Measurements from ENCODE around the gene AHDC1.
A peak's percentile ranks its signal among the peaks of the same experiment; 100 is the strongest.

Gene AHDC1

GRCh38 chr1:27570784-27571183, 33.2 kb downstream of the AHDC1 start:
- H3K4me3 ChIP-seq (replicated peaks in 1 of 2; ENCODE audit: low read depth in 2 of 2, low read length in 2 of 2), result no peak overlapping the region
- DNase-seq (ENCODE audit: low read depth in 2 of 2), result no peak
- no peak for TF ChIP-seq CTCF (IDR thresholded peaks at IDR 0.05; ENCODE audit: low read depth, low read length)

GRCh38 chr1:27570356-27570755, 33.6 kb downstream of the AHDC1 start:
- DNase-seq (ENCODE audit: low read depth in 2 of 2), result no peak
- no peak for TF ChIP-seq CTCF (IDR thresholded peaks at IDR 0.05; ENCODE audit: low read depth, low read length)
- no peak overlapping the region for H3K4me3 ChIP-seq (replicated peaks in 1 of 2; ENCODE audit: low read depth in 2 of 2, low read length in 2 of 2)

GRCh38 chr1:27569506-27570291, 34.2 kb downstream of the AHDC1 start:
- no peak for DNase-seq (ENCODE audit: low read depth in 2 of 2)
- no peak overlapping the region for H3K4me3 ChIP-seq (replicated peaks in 1 of 2; ENCODE audit: low read depth in 2 of 2, low read length in 2 of 2)
- TF ChIP-seq CTCF (IDR thresholded peaks at IDR 0.05; ENCODE audit: low read depth, low read length), result no peak

- DNase-seq (ENCODE audit: low read depth in 2 of 2), result no peak
- no peak for TF ChIP-seq CTCF (IDR thresholded peaks at IDR 0.05; ENCODE audit: low read depth, low read length)
- H3K4me3 ChIP-seq (replicated peaks in 1 of 2; ENCODE audit: low read depth in 2 of 2, low read length in 2 of 2), result no peak overlapping the region
Measured at GRCh38 chr1:27569088-27569460, 34.9 kb downstream of the AHDC1 start.

GRCh38 chr1:27568300-27569087, 35.5 kb downstream of the AHDC1 start:
- TF ChIP-seq CTCF (IDR thresholded peaks at IDR 0.05; ENCODE audit: low read depth, low read length), result no peak
- DNase-seq (ENCODE audit: low read depth in 2 of 2), result peak; percentile 89 to 94
- H3K4me3 ChIP-seq (replicated peaks in 1 of 2; ENCODE audit: low read depth in 2 of 2, low read length in 2 of 2), result peak overlapping the region in 1 of 2 donors; percentile 28

GRCh38 chr1:27567971-27568299, 36.0 kb downstream of the AHDC1 start:
- no peak overlapping the region for H3K4me3 ChIP-seq (replicated peaks in 1 of 2; ENCODE audit: low read depth in 2 of 2, low read length in 2 of 2)

More at GRCh38 chr1:27567971-27568299, 36.0 kb downstream of the AHDC1 start:
- no peak for TF ChIP-seq CTCF (IDR thresholded peaks at IDR 0.05; ENCODE audit: low read depth, low read length)
- DNase-seq (ENCODE audit: low read depth in 2 of 2), result no peak

All from cardiac fibroblast (primary cell).